DOHH2 (cell line): ENCODE measurements around the gene NBEAL1.
"Not testable (repeated sequence)": the region's sequence is repeated elsewhere in the genome, so short reads cannot be mapped to it uniquely, and the experiment has no call there.

Experiments
- H3F3A ChIP-seq: fragments of 200-600 bp; sonication (generic), shearing (Covaris generic); 2 replicates; pipeline ENCODE4 v1.6.0; 2016; ENCODE audit warnings: antibody characterized with exemption, mild to moderate bottlenecking; ENCODE audit not compliant: control insufficient read depth, insufficient read depth
- H3K27ac ChIP-seq: fragments of 200-600 bp; sonication (generic); 2 replicates; pipeline ENCODE4 v1.5.1; 2014; ENCODE audit warnings: low read depth, mild to moderate bottlenecking, low read length, moderate library complexity
- H3K27me3 ChIP-seq: fragments of 200-600 bp; sonication (generic); 2 replicates; pipeline ENCODE4 v1.6.1; 2014; ENCODE audit warnings: mild to moderate bottlenecking, low read length, mixed read lengths; ENCODE audit not compliant: control insufficient read depth
- H3K36me3 ChIP-seq: fragments of 200-600 bp; sonication (generic); 2 replicates; pipeline ENCODE4 v1.6.1; 2014; ENCODE audit warnings: mild to moderate bottlenecking, low read length, moderate library complexity, mixed read lengths; ENCODE audit not compliant: control insufficient read depth
- H3K4me1 ChIP-seq: fragments of 200-600 bp; sonication (generic); 2 replicates; pipeline ENCODE4 v1.6.1; 2014; ENCODE audit warnings: mild to moderate bottlenecking, low read length, mixed read lengths; ENCODE audit not compliant: control insufficient read depth
- H3K4me2 ChIP-seq: fragments of 200-600 bp; sonication (generic); 2 replicates; pipeline ENCODE4 v1.6.0; 2014; ENCODE audit warnings: mild to moderate bottlenecking, low read length, moderate library complexity
- H3K4me3 ChIP-seq: fragments of 200-600 bp; sonication (generic); 2 replicates; pipeline ENCODE4 v1.5.1; 2014; ENCODE audit warnings: mild to moderate bottlenecking, low read length, mixed read lengths
- H3K79me2 ChIP-seq: fragments of 200-600 bp; sonication (generic); 2 replicates; pipeline ENCODE4 v1.6.1; 2014; ENCODE audit warnings: mild to moderate bottlenecking, low read length, mixed read lengths; ENCODE audit not compliant: control insufficient read depth
- H3K9me2 ChIP-seq: fragments of 200-600 bp; sonication (generic); replicated peaks from 2 replicates; pipeline ENCODE4 v1.6.1; 2014; ENCODE audit warnings: mild to moderate bottlenecking, low read length, mixed read lengths; ENCODE audit not compliant: control insufficient read depth
- H3K9me3 ChIP-seq: fragments of 200-600 bp; sonication (generic); 2 replicates; pipeline ENCODE4 v1.6.1; 2014; ENCODE audit warnings: antibody characterized with exemption, low read length, mixed read lengths; ENCODE audit not compliant: control insufficient read depth, insufficient read depth
- H4K20me1 ChIP-seq: fragments of 200-600 bp; sonication (generic); 2 replicates; pipeline ENCODE4 v1.6.0; 2014; ENCODE audit warnings: low read depth, mild to moderate bottlenecking, antibody characterized with exemption, low read length, moderate library complexity; ENCODE audit not compliant: control insufficient read depth, insufficient read depth
- CTCF ChIP-seq: fragments of 200-600 bp; sonication (generic); IDR thresholded peaks from one replicate; pipeline ENCODE4 v1.5.1; 2014; ENCODE audit warnings: antibody characterized with exemption, mild to moderate bottlenecking, low read depth, low read length; ENCODE audit not compliant: poor library complexity, severe bottlenecking
- EZH2phosphoT487 ChIP-seq: fragments of 200-600 bp; sonication (generic); IDR thresholded peaks from 2 replicates; pipeline ENCODE4 v1.6.1; 2017; ENCODE audit warnings: borderline replicate concordance, mild to moderate bottlenecking, antibody characterized with exemption, low read length, moderate library complexity, mixed read lengths

NBEAL1 gene

GRCh38 chr2:203033395-203033794 lies 18.7 kb downstream of the NBEAL1 start:
- H3K4me1 ChIP-seq: no peaks in the 10 kb centered on the region
- H3K4me2 ChIP-seq: no peak overlapping the region
- no peaks in the 10 kb centered on the region for H3K9me3 ChIP-seq
- no peaks in the 10 kb centered on the region for H3K79me2 ChIP-seq
- H3K27me3 ChIP-seq: no peaks in the 10 kb centered on the region
- H3K27ac ChIP-seq: no peak overlapping the region
- H4K20me1 ChIP-seq: no peaks in the 10 kb centered on the region
- TF ChIP-seq EZH2phosphoT487 (no peak), CTCF (no peak)
- H3K9me2 ChIP-seq: no peaks in the 10 kb centered on the region
- no peaks in the 10 kb centered on the region for H3F3A ChIP-seq
- no peaks in the 10 kb centered on the region for H3K36me3 ChIP-seq
- no peak overlapping the region for H3K4me3 ChIP-seq

- Histone ChIP-seq H3F3A (no peaks in the 10 kb centered on the region), H3K79me2 (no peaks in the 10 kb centered on the region), H3K9me3 (no peaks in the 10 kb centered on the region), H3K4me1 (no peaks in the 10 kb centered on the region), H4K20me1 (no peaks in the 10 kb centered on the region), H3K27me3 (no peaks in the 10 kb centered on the region), H3K36me3 (no peaks in the 10 kb centered on the region), H3K4me3 (no peak overlapping the region), H3K9me2 (no peaks in the 10 kb centered on the region), H3K4me2 (no peak overlapping the region), H3K27ac (no peak overlapping the region)
- TF ChIP-seq CTCF (no peak), EZH2phosphoT487 (no peak)
These were observed 21.3 kb downstream of the NBEAL1 start for GRCh38 chr2:203035879-203036470.

GRCh38 chr2:203037026-203037425 lies 22.4 kb downstream of the NBEAL1 start:
- H3K9me3 ChIP-seq: no peaks in the 10 kb centered on the region
- no peaks in the 10 kb centered on the region for H3K27me3 ChIP-seq
- no peak for TF ChIP-seq CTCF
- no peak for TF ChIP-seq EZH2phosphoT487
- no peaks in the 10 kb centered on the region for H3K79me2 ChIP-seq
- no peaks in the 10 kb centered on the region for H3F3A ChIP-seq
- H4K20me1 ChIP-seq: no peaks in the 10 kb centered on the region
- no peak overlapping the region for H3K4me3 ChIP-seq
- H3K4me2 ChIP-seq: no peak overlapping the region
- H3K36me3 ChIP-seq: no peaks in the 10 kb centered on the region
- H3K9me2 ChIP-seq: no peaks in the 10 kb centered on the region
- H3K27ac ChIP-seq: no peak overlapping the region
- no peaks in the 10 kb centered on the region for H3K4me1 ChIP-seq

GRCh38 chr2:203038586-203038985 lies 23.9 kb downstream of the NBEAL1 start:
- Histone ChIP-seq H3K27ac (no peak overlapping the region), H3K79me2 (no peaks in the 10 kb centered on the region), H3K36me3 (no peaks in the 10 kb centered on the region), H3F3A (no peaks in the 10 kb centered on the region), H3K27me3 (no peaks in the 10 kb centered on the region), H3K4me3 (no peak overlapping the region), H3K9me2 (no peaks in the 10 kb centered on the region), H3K4me1 (no peaks in the 10 kb centered on the region), H3K9me3 (no peaks in the 10 kb centered on the region), H3K4me2 (no peak overlapping the region), H4K20me1 (no peaks in the 10 kb centered on the region)
- TF ChIP-seq EZH2phosphoT487 (no peak), CTCF (no peak)

- H3K9me2 ChIP-seq, H3K4me2 ChIP-seq, H3K4me3 ChIP-seq, H4K20me1 ChIP-seq, H3K27me3 ChIP-seq, H3K4me1 ChIP-seq, H3F3A ChIP-seq, H3K36me3 ChIP-seq, H3K79me2 ChIP-seq, H3K9me3 ChIP-seq, H3K27ac ChIP-seq: not testable (repeated sequence)
These were observed 24.5 kb downstream of the NBEAL1 start for GRCh38 chr2:203039211-203039610.
